Spleen (tissue), 11 donors: ENCODE results near the gene ZDHHC14. TPM values are rescaled to one million over a fixed set of nuclear protein-coding genes. Genes with fewer than 3 reads are reported as not detected.

ENCODE experiments used
- DNase-seq: peaks from one replicate; pipeline ENCODE4 v3.0.0-alpha.2; 2020
- H3K27ac ChIP-seq, 8 donors: fragments of 200-600 bp; sonication (generic) in 7 of 8; 1 replicate in 4 of 8; 2 replicates in 4 of 8; pipeline versions ENCODE4 v1.5.0 to v1.8.0; 2016 to 2021; ENCODE audit warnings: inconsistent platforms in 4 of 8, mild to moderate bottlenecking in 4 of 8, moderate library complexity in 1 of 8
- H3K27me3 ChIP-seq, 7 donors: fragments of 200-600 bp; sonication (generic) in 6 of 7; replicated peaks in 1 of 7; 1 replicate in 4 of 7; 2 replicates in 3 of 7; pipeline versions ENCODE4 v1.5.0 to v1.8.0; 2016 to 2021; ENCODE audit warnings: inconsistent platforms in 3 of 7, mild to moderate bottlenecking in 1 of 7
- H3K36me3 ChIP-seq, 6 donors: fragments of 200-600 bp; sonication (generic) in 5 of 6; 1 replicate in 4 of 6; 2 replicates in 2 of 6; pipeline versions ENCODE4 v1.5.0 to v1.8.0; 2016 to 2021; ENCODE audit warnings: inconsistent platforms in 2 of 6
- H3K4me1 ChIP-seq, 6 donors: fragments of 200-600 bp; sonication (generic) in 5 of 6; 1 replicate in 3 of 6; 2 replicates in 3 of 6; pipeline versions ENCODE4 v1.5.0 to v1.8.0; 2016 to 2021; ENCODE audit warnings: inconsistent platforms in 3 of 6
- H3K4me3 ChIP-seq, 8 donors: fragments of 200-600 bp; sonication (generic) in 7 of 8; 1 replicate in 4 of 8; 2 replicates in 4 of 8; pipeline versions ENCODE4 v1.5.0 to v1.8.0; 2016 to 2021; ENCODE audit warnings: inconsistent platforms in 4 of 8, mild to moderate bottlenecking in 4 of 8, moderate library complexity in 2 of 8
- H3K9me3 ChIP-seq, 8 donors: fragments of 200-600 bp; sonication (generic) in 7 of 8; 1 replicate in 4 of 8; 2 replicates in 4 of 8; pipeline versions ENCODE4 v1.5.0 to v1.8.0; 2016 to 2021; ENCODE audit warnings: inconsistent platforms in 4 of 8
- POLR2A ChIP-seq, 3 donors: fragments of 450-650 bp; IDR thresholded peaks; one replicate each; pipeline ENCODE4 v1.5.1; 2017; ENCODE audit warnings: antibody characterized with exemption in 3 of 3, mild to moderate bottlenecking in 1 of 3
- POLR2AphosphoS5 ChIP-seq, 3 donors: sonication (generic); formaldehyde crosslinking; IDR thresholded peaks; one replicate each; pipeline ENCODE4 v1.5.1; 2017; ENCODE audit warnings: antibody characterized with exemption in 3 of 3
- WGBS, 5 donors: extraction: QIAGEN DNeasy Blood & Tissue Kit in 3 of 5; methylation state at CpG; one replicate each; pipeline versions ENCODE4 v1.1.5 to v1.1.7; 2013 to 2018; 5-methylcytosine and 5-hydroxymethylcytosine counted together
- intact Hi-C: fragments of 100-400 bp; cut with DNase I; formaldehyde crosslinking; loops from one replicate; pipeline ENCODE4 v1.15.0; 2023; ENCODE audit warnings: low total_unique reads
- polyA plus RNA-seq, 3 donors: library from polyadenylated mRNA; stranded (reverse); fragments of 200-250 nt; gene quantifications; one replicate each; pipeline ENCODE4 v1.2.1, GENCODE V29; 2013
- total RNA-seq, 7 donors: library from RNA; depleted of rRNA in 3 of 7; stranded (reverse); fragments of >200 nt in 3 of 7; fragmentation: NEBNext Ultra II Directional in 4 of 7; extraction: Animal tissue kit (Norgen Biotek cat#: 25700) in 4 of 7; gene quantifications; one replicate each; pipeline versions ENCODE4 v1.1.0 to v1.2.1, GENCODE V29; 2016 to 2021
- TF ChIP-seq, protein P1 (sequence below), 11 experiments: fragments of 200-600 bp in 7 of 11; fragments of 450-650 bp in 4 of 11; sonication (generic) in 4 of 11; IDR thresholded peaks in 8 of 11; conservative IDR thresholded peaks in 3 of 11; 1 replicate in 7 of 11; 2 replicates in 4 of 11; pipeline versions ENCODE4 v1.4.0 to v1.8.0; 2016 to 2021; ENCODE audit warnings: antibody characterized with exemption in 11 of 11, inconsistent platforms in 4 of 11, mild to moderate bottlenecking in 1 of 11
- donor health status: healthy with polysubstance abuse.
- donor health status: DM: no; HTN: no; CAD: no; lungs with moderate emphysema.
- donor health status: DM: no; HTN: no; CAD: no.
- donor health status: Bipolar disorder and iron deficiency.
- donor health status: healthy.
- donor health status: DM: no; HTN: no; CAD: no.
- donor health status: DM: yes; HTN: yes; CAD: no.

The ZDHHC14 gene
- total and polyA plus RNA-seq, 10 donors = 7.8 to 18.2 (median 11.7) TPM

DNA sequence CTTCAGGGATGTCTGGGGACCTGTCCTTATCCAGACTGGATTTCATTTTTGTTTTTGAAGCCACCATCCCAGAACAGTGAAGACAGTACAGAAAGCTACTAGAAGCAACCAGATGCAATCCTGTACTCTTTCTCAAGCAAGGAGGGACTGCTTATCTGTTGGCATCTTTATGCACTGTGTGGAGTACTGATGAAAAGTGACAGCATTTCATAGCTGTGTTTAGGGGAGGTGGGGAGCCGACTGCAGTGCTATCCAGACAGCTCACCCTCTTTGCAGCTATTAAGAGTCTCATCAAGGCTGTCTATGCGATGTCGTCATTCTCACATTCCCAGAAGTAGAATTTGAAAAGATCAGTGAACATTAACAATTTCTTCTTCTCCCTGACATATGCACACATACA, 5.5 kb downstream of the ZDHHC14 start:
- Histone ChIP-seq H3K36me3 (no peaks in the 10 kb centered on the region), H3K4me3 (no peak overlapping the region), H3K27ac (no peak overlapping the region), H3K4me1 (peaks cover 4 to 39% (median 18%) of the 10 kb centered on the region in 6 donors), H3K27me3 (peaks cover 0 to 6% (median 0%) of the 10 kb centered on the region in 7 donors), H3K9me3 (peaks cover 0 to 24% (median 21%) of the 10 kb centered on the region in 8 donors)
- WGBS, 5 donors = 81 to 91% (median 86%) methylated on average over 3 of the region's 3 CpGs
- no peak for TF ChIP-seq POLR2A (IDR thresholded peaks at IDR 0.05)
- TF ChIP-seq, protein P1, sequence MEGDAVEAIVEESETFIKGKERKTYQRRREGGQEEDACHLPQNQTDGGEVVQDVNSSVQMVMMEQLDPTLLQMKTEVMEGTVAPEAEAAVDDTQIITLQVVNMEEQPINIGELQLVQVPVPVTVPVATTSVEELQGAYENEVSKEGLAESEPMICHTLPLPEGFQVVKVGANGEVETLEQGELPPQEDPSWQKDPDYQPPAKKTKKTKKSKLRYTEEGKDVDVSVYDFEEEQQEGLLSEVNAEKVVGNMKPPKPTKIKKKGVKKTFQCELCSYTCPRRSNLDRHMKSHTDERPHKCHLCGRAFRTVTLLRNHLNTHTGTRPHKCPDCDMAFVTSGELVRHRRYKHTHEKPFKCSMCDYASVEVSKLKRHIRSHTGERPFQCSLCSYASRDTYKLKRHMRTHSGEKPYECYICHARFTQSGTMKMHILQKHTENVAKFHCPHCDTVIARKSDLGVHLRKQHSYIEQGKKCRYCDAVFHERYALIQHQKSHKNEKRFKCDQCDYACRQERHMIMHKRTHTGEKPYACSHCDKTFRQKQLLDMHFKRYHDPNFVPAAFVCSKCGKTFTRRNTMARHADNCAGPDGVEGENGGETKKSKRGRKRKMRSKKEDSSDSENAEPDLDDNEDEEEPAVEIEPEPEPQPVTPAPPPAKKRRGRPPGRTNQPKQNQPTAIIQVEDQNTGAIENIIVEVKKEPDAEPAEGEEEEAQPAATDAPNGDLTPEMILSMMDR (IDR thresholded peaks at IDR 0.05 in 8 of 11, conservative IDR thresholded peaks at IDR 0.05 in 3 of 11) = no peak
- TF ChIP-seq POLR2AphosphoS5 (IDR thresholded peaks at IDR 0.05) = no peak
- intact Hi-C loops = loop anchor here (10.0 kb wide), 1 partner anchor 62 kb away; the partner anchor contains the start of gene TMEM242
- DNase-seq = no peak

DNA sequence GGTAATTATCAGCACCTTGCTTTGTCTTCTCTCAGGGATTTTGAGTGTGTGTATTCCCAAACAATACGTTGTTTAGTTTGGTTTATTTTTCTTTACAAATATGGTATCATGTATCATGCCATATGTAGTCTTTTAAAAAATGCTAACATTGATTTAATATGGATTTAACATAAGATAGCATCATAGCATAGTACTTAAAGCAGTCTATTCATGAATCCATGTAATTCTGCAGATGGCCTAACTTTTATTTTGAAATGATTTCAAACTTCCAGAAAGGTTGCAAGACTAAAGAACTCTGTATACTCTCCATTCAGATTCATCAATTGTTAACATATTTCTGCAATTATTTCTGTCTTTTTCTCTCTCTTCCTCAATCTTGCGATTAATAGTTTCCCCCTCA, 7.9 kb downstream of the ZDHHC14 start:
- H3K4me3 ChIP-seq = no peak overlapping the region
- peaks cover 0 to 27% (median 5%) of the 10 kb centered on the region in 6 donors for H3K4me1 ChIP-seq
- no peaks in the 10 kb centered on the region for H3K36me3 ChIP-seq
- H3K27me3 ChIP-seq = no peaks in the 10 kb centered on the region
- WGBS, 5 donors = 88 to 99% (median 97%) methylated on average over 2 of the region's 2 CpGs
- H3K27ac ChIP-seq = no peak overlapping the region
- intact Hi-C loops = loop anchor here (10.0 kb wide), 1 partner anchor 64 kb away; the partner anchor contains the start of gene TMEM242
- H3K9me3 ChIP-seq = peaks cover 0 to 26% (median 23%) of the 10 kb centered on the region in 8 donors
- TF ChIP-seq POLR2AphosphoS5 (IDR thresholded peaks at IDR 0.05) (no peak), POLR2A (IDR thresholded peaks at IDR 0.05) (no peak)
- TF ChIP-seq, protein P1 (IDR thresholded peaks at IDR 0.05 in 8 of 11, conservative IDR thresholded peaks at IDR 0.05 in 3 of 11) = no peak
- DNase-seq = no peak

DNA sequence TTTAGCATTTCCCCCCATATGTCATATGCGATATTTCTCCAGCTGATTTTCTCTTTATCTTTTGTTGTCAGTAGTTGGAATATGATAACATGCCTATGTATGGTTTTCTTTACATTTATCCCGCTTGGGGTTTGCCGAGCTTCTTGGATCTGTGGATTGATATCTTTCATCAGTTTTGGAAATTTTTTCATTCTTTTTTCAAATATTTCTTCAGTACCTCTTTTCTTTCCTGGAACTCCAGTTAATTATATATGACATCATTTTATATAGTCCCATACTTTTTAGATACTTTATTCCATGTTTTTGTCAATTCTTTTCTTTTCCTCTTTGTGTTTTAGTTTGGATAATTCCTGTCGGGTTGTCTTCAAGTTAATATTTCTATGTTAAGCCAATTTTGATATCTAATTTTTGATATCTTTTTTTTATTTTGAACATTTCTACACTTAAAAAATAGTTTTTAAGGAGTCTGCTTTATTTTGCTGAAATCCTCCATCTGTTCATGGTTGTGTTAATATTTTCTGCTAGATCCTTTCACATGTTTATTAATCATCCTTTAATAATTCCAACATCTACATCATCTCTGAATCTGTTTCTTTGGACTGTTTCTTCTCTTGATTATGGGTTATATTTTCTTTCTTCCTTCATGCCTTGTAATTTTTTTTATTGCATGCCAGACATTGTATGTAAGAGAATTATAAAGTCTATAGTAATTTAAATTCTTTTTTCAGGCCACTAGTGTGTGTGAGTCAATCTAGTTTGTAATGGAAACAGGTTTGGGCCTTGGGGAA, 9.5 kb downstream of the ZDHHC14 start:
- DNase-seq = no peak
- 97 to 98% (median 98%) methylated on average over 4 of the region's 4 CpGs for WGBS, 5 donors
- Histone ChIP-seq H3K36me3 (no peaks in the 10 kb centered on the region), H3K27ac (no peak overlapping the region), H3K9me3 (peaks cover 0 to 26% (median 23%) of the 10 kb centered on the region in 8 donors), H3K4me1 (peaks cover 0 to 18% (median 8%) of the 10 kb centered on the region in 6 donors), H3K4me3 (no peak overlapping the region), H3K27me3 (no peaks in the 10 kb centered on the region)
- intact Hi-C loops = no loop called here
- TF ChIP-seq POLR2A (IDR thresholded peaks at IDR 0.05) = no peak
- TF ChIP-seq, protein P1 (IDR thresholded peaks at IDR 0.05 in 8 of 11, conservative IDR thresholded peaks at IDR 0.05 in 3 of 11) = no peak
- TF ChIP-seq POLR2AphosphoS5 (IDR thresholded peaks at IDR 0.05) = no peak

DNA sequence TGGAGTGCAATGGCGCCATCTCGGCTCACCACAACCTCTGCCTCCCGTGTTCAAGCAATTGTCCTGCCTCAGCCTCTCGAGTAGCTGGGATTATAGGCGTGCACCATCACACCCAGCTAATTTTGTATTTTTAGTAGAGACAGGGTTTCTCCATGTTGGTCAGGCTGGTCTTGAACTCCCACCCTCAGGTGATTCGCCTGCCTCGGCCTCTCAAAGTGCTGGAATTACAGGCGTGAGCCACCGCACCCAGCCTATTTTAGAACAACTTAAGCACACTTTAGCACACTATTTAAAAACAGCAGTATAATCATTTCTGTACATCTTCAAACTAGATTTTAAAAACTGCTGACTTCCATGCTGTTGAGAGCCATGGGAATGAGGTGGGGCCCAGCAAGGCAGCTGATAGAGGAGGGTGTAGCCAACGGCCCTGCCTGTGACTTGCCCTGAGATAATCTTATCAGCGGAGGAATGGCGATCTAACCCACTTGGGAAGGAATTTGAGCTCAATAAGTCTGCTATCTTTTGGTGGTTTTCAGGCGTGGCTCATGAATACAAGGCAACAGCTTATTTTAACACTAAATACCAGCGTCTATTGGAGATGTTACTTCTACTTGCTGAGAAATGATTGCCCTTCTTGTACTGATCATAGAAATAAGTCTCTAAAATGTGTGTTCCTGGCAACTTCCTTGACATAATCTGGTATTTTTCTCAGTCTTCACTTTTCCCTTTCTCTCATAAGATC, 12.1 kb downstream of the ZDHHC14 start:
- no peaks in the 10 kb centered on the region for H3K36me3 ChIP-seq
- H3K4me1 ChIP-seq = peaks cover 0 to 19% (median 6%) of the 10 kb centered on the region in 6 donors
- H3K27me3 ChIP-seq = no peaks in the 10 kb centered on the region
- no peak overlapping the region for H3K27ac ChIP-seq
- 89 to 92% (median 90%) methylated on average over 14 of the region's 14 CpGs for WGBS, 5 donors
- TF ChIP-seq POLR2A (IDR thresholded peaks at IDR 0.05) (no peak), POLR2AphosphoS5 (IDR thresholded peaks at IDR 0.05) (no peak)
- TF ChIP-seq, protein P1 (IDR thresholded peaks at IDR 0.05 in 8 of 11, conservative IDR thresholded peaks at IDR 0.05 in 3 of 11) = no peak
- no peak overlapping the region for H3K4me3 ChIP-seq
- DNase-seq = no peak
- intact Hi-C loops = no loop called here
- H3K9me3 ChIP-seq = peaks cover 0 to 26% (median 23%) of the 10 kb centered on the region in 8 donors
